Measurements from ENCODE around the gene FAN1. TPM values are rescaled to one million over a fixed set of nuclear protein-coding genes. Genes with fewer than 3 reads are reported as not detected.

Gene FAN1
- total RNA-seq, 1 donor from 2014 or later: 17.5 TPM

DNA sequence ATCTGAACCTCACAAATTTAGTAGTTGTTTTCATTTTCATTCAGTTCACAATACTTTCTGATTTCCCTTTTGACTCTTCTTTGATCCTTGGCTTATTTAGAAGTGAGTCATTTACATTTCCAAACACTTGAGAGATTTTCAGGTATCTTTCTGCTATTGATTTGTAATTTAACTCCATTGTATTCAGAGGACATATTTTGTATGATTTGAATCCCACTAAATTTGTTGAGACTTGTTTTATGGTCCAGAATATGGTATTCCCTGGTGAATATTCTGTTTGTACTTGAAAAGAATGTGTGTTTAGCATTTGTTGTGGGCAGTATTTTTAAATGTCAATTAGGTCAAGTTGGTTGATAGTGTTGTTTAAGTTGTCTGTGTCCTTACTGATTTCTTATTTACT, 29.6 kb downstream of the FAN1 start:
- H3K9me3 Mint-ChIP-seq (ENCODE audit: unreplicated experiment): no peaks in the 10 kb centered on the region
- DNase-seq (ENCODE audit: low spot score): no peak
- no peaks in the 10 kb centered on the region for H3K27me3 Mint-ChIP-seq (ENCODE audit: unreplicated experiment)
- H3K27ac Mint-ChIP-seq (ENCODE audit: unreplicated experiment): no peak overlapping the region
- H3K36me3 Mint-ChIP-seq (ENCODE audit: low read depth, unreplicated experiment): peaks cover 16% of the 10 kb centered on the region
- no peak overlapping the region for H3K4me3 Mint-ChIP-seq (ENCODE audit: unreplicated experiment)
- no peaks in the 10 kb centered on the region for H3K4me1 Mint-ChIP-seq (ENCODE audit: unreplicated experiment)
- TF ChIP-seq, protein P1, sequence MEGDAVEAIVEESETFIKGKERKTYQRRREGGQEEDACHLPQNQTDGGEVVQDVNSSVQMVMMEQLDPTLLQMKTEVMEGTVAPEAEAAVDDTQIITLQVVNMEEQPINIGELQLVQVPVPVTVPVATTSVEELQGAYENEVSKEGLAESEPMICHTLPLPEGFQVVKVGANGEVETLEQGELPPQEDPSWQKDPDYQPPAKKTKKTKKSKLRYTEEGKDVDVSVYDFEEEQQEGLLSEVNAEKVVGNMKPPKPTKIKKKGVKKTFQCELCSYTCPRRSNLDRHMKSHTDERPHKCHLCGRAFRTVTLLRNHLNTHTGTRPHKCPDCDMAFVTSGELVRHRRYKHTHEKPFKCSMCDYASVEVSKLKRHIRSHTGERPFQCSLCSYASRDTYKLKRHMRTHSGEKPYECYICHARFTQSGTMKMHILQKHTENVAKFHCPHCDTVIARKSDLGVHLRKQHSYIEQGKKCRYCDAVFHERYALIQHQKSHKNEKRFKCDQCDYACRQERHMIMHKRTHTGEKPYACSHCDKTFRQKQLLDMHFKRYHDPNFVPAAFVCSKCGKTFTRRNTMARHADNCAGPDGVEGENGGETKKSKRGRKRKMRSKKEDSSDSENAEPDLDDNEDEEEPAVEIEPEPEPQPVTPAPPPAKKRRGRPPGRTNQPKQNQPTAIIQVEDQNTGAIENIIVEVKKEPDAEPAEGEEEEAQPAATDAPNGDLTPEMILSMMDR (IDR thresholded peaks at IDR 0.05; ENCODE audit: unreplicated experiment): no peak

DNA sequence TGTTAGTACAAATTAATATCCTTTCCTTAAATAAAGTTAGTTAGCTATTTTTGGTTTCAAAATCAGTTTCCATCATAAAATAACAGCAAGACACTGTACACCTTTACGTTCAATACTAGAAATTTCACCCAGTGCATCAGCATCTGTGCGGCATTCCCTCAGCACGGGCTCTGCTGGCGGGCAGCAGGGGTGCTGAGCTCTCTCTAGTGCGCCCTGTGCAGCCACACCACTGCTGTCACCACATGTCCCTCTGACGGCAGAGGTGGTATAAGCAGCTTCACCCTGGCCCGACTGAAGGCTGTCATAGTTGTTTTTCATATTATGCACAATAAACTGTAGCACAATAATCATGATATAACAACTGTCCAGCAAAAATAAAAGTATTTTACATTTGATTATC, 35.4 kb downstream of the FAN1 start:
- TF ChIP-seq, protein P1 (IDR thresholded peaks at IDR 0.05; ENCODE audit: unreplicated experiment): no peak
- Mint-ChIP-seq H3K4me1 (ENCODE audit: unreplicated experiment) (no peaks in the 10 kb centered on the region), H3K36me3 (ENCODE audit: low read depth, unreplicated experiment) (peaks cover 17% of the 10 kb centered on the region), H3K27me3 (ENCODE audit: unreplicated experiment) (no peaks in the 10 kb centered on the region), H3K9me3 (ENCODE audit: unreplicated experiment) (no peaks in the 10 kb centered on the region), H3K27ac (ENCODE audit: unreplicated experiment) (no peak overlapping the region), H3K4me3 (ENCODE audit: unreplicated experiment) (no peak overlapping the region)
- DNase-seq (ENCODE audit: low spot score): no peak

DNA sequence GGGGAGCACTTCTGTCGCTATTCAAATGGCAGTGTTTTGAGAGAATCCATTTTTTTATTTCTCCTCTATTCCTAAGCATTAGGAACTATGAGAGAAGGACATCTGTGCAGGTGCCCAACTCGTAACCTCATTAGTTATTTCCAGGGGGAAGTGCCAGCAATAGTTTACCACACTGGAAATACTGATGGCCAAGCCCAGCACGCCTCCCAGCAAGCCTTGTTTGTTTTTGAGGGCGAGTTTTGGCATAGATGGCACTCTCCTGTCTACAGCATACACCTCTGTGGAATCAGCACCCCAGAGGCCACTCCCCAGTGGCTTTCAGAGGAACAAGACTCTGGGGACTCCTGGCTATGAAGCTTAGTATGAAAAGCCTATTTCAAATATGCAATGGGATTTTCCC, 36.6 kb downstream of the FAN1 start:
- no peak overlapping the region for H3K27ac Mint-ChIP-seq (ENCODE audit: unreplicated experiment)
- TF ChIP-seq, protein P1 (IDR thresholded peaks at IDR 0.05; ENCODE audit: unreplicated experiment): no peak
- H3K36me3 Mint-ChIP-seq (ENCODE audit: low read depth, unreplicated experiment): peaks cover 23% of the 10 kb centered on the region
- DNase-seq (ENCODE audit: low spot score): no peak
- H3K27me3 Mint-ChIP-seq (ENCODE audit: unreplicated experiment): no peaks in the 10 kb centered on the region
- peaks cover 4% of the 10 kb centered on the region for H3K4me1 Mint-ChIP-seq (ENCODE audit: unreplicated experiment)
- no peak overlapping the region for H3K4me3 Mint-ChIP-seq (ENCODE audit: unreplicated experiment)
- no peaks in the 10 kb centered on the region for H3K9me3 Mint-ChIP-seq (ENCODE audit: unreplicated experiment)

DNA sequence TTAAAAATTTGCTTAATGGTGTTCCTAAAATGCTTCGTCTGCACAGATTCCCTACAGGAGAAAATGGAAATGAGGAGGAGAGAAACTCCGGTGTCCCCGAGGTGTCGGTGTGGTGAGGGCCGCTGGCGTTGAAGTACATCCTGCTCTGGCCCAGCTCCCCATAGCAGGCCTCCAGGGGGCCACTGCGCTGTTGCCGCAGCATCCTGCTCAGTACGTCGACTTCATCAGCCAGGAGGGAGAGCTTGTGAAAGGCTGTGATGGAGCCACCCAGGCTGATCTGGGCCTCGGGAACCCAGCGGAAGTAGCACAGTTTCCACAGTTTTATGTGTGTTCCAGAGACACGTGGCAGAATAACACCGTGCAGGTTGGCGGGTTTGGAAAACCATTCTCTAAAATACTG, 37.8 kb downstream of the FAN1 start:
- TF ChIP-seq, protein P1 (IDR thresholded peaks at IDR 0.05; ENCODE audit: unreplicated experiment): no peak
- no peaks in the 10 kb centered on the region for H3K27me3 Mint-ChIP-seq (ENCODE audit: unreplicated experiment)
- no peak for DNase-seq (ENCODE audit: low spot score)
- no peaks in the 10 kb centered on the region for H3K9me3 Mint-ChIP-seq (ENCODE audit: unreplicated experiment)
- H3K27ac Mint-ChIP-seq (ENCODE audit: unreplicated experiment): no peak overlapping the region
- H3K4me3 Mint-ChIP-seq (ENCODE audit: unreplicated experiment): no peak overlapping the region
- peaks cover 23% of the 10 kb centered on the region for H3K36me3 Mint-ChIP-seq (ENCODE audit: low read depth, unreplicated experiment)
- peaks cover 5% of the 10 kb centered on the region for H3K4me1 Mint-ChIP-seq (ENCODE audit: unreplicated experiment)

DNA sequence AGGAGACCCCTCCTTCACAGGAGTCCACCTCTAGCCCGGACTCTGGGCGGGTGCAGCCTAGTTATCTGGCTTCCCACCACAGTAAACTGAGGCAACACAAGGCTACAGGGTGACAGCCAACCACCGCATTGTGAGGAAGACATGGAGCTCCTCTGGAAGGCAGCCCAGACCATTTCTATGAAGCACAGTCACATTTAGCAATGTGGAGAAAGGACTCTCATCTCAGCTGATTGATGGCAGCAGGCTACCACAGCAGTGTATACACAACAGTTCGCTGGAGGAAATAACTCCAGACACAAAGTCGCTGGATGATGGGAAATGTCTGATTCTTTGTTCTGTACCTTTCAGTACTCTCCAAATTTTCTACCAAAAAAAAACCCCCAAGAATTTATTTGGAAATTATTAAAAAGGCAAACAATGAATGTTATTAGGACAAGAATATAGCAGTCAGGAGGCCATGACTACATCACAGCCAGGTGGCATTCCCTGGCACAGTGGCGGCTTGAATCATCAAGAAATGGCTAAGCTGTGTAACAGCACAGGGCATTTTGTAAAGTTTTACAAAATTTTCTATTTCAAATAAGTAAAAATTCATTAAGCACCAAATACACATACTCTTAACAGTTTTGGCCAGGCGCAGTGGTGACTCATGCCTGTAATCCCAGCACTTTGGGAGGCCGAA, 40.1 kb downstream of the FAN1 start:
- H3K27ac Mint-ChIP-seq (ENCODE audit: unreplicated experiment): no peak overlapping the region
- H3K4me1 Mint-ChIP-seq (ENCODE audit: unreplicated experiment): peaks cover 5% of the 10 kb centered on the region
- no peaks in the 10 kb centered on the region for H3K27me3 Mint-ChIP-seq (ENCODE audit: unreplicated experiment)
- DNase-seq (ENCODE audit: low spot score): no peak
- H3K9me3 Mint-ChIP-seq (ENCODE audit: unreplicated experiment): no peaks in the 10 kb centered on the region
- peaks cover 19% of the 10 kb centered on the region for H3K36me3 Mint-ChIP-seq (ENCODE audit: low read depth, unreplicated experiment)
- H3K4me3 Mint-ChIP-seq (ENCODE audit: unreplicated experiment): no peak overlapping the region
- TF ChIP-seq, protein P1 (IDR thresholded peaks at IDR 0.05; ENCODE audit: unreplicated experiment): no peak
